22Rv1 (cell line): Measurements from ENCODE around the gene PAK6.

Source experiments
- CTCF ChIP-seq: fragments of 450-650 bp; IDR thresholded peaks from 2 replicates; pipeline ENCODE4 v1.5.1; 2017; ENCODE audit warnings: mild to moderate bottlenecking
- ZFX ChIP-seq: fragments of 450-650 bp; IDR thresholded peaks from 2 replicates; pipeline ENCODE4 v1.6.1; 2017; ENCODE audit warnings: antibody characterized with exemption, borderline replicate concordance

GRCh38 chr15:40229956-40230355 lies 8.9 kb upstream of the PAK6 start:
- TF ChIP-seq CTCF (no peak), ZFX (no peak)
